NT2/D1 (cell line): ENCODE measurements around the gene ICOS.

Experiments used
- SUZ12 ChIP-seq: IDR thresholded peaks from 2 replicates; pipeline ENCODE4 v1.6.1; 2011; ENCODE audit not compliant: insufficient read length, insufficient read depth; ENCODE audit errors: extremely low read depth
- YY1 ChIP-seq: IDR thresholded peaks from 2 replicates; pipeline ENCODE4 v1.6.1; 2011; ENCODE audit not compliant: insufficient read length, insufficient read depth
- ZNF274 ChIP-seq: IDR thresholded peaks from 2 replicates; pipeline ENCODE4 v1.6.1; 2011; ENCODE audit warnings: mild to moderate bottlenecking, low read depth, low read length

DNA sequence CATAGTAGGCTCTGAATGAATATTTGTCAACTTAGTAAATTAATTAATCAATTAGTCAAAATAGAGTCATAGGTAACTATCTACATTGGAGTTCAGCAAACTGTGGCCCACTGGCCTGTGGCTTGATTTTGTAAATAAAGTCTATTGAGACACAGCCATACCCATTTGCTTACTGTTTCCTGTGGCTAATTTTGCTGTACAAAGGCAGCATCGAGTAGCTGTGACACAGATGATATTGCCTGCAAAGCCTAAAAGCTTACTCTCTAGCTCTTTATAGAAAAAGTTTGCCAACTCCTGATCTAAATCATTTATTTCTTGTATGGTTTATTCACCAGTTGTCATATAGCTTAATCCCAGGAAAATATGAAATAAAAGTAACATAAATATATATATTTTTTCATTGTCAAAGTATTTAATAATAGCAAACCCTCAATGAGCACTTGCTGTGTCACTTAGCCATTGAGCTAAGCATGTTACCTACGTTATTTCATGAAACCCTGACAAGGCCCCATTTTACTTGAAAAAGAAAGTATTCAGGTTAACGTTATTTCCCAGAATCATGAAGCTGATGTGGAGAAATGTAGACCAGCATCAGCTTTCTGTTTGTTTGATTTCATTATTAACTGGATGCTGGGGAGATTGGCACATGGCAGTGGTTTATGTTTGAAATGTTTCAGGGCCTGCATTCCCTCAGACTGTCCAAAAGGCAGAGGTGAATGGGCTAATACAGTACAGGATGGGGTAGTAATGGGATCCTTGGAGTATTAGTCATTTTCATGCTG is 69.6 kb downstream of the ICOS start:
- TF ChIP-seq ZNF274 (no peak), SUZ12 (no peak), YY1 (no peak)
